SJSA1 (cell line): Measurements from ENCODE around the gene CACNA2D3. TPM values are rescaled to one million over a fixed set of nuclear protein-coding genes. Genes with fewer than 3 reads are reported as not detected.

Experiments
- DNase-seq, 2 experiments: peaks; one replicate each; pipeline ENCODE4 v3.0.0-alpha.2; 2015 to 2020; ENCODE audit warnings: low spot score in 2 of 2, low read depth in 1 of 2
- H3K27ac ChIP-seq: fragments of 250-450 bp; sonication (Bioruptor Pico); 2 replicates; pipeline ENCODE4 v1.5.1; 2020; ENCODE audit warnings: mild to moderate bottlenecking, moderate library complexity
- H3K27me3 ChIP-seq: fragments of 250-450 bp; sonication (Bioruptor Pico); replicated peaks from 2 replicates; pipeline ENCODE4 v1.5.1; 2020; ENCODE audit warnings: mild to moderate bottlenecking, moderate library complexity
- H3K36me3 ChIP-seq: fragments of 250-450 bp; sonication (Bioruptor Pico); 2 replicates; pipeline ENCODE4 v1.5.1; 2020; ENCODE audit warnings: mild to moderate bottlenecking
- H3K4me1 ChIP-seq: fragments of 250-450 bp; sonication (Bioruptor Pico); replicated peaks from 2 replicates; pipeline ENCODE4 v1.6.1; 2021; ENCODE audit warnings: mild to moderate bottlenecking
- H3K4me3 ChIP-seq: fragments of 250-450 bp; sonication (Bioruptor Pico); 2 replicates; pipeline ENCODE4 v1.5.1; 2020; ENCODE audit warnings: mild to moderate bottlenecking
- H3K9me3 ChIP-seq: fragments of 250-450 bp; sonication (Bioruptor Pico); replicated peaks from 2 replicates; pipeline ENCODE4 v1.5.1; 2020; ENCODE audit warnings: mild to moderate bottlenecking
- total RNA-seq: library from RNA; depleted of rRNA; stranded (reverse); fragments of >200 nt; shearing (Covaris generic); gene quantifications from 2 replicates; pipeline ENCODE4 v1.2.3, GENCODE V29; 2014

CACNA2D3 gene
- total RNA-seq, 1 experiment from 2014 or later, result not detected

DNA sequence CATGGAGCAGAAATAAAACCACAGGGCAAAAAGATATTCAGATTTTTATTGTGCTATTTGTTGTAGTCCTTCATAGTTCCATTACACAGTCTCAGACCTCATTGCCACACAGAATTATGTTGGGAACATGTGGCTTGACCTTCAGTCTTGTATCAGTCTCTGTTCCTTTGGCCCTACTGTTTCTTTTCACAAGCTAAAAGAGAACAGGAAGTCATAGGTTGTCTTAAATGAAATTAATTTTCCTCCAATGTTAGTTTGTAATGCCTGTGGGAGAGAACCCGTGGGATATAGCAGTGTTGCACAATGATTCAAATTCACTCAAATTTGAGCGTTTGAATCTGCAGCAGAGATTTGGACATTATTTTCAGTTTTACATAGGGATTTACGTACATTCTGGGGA is 445.6 kb downstream of the CACNA2D3 start:
- DNase-seq, result no peak
- H3K27me3 ChIP-seq, result no peaks in the 10 kb centered on the region

DNA sequence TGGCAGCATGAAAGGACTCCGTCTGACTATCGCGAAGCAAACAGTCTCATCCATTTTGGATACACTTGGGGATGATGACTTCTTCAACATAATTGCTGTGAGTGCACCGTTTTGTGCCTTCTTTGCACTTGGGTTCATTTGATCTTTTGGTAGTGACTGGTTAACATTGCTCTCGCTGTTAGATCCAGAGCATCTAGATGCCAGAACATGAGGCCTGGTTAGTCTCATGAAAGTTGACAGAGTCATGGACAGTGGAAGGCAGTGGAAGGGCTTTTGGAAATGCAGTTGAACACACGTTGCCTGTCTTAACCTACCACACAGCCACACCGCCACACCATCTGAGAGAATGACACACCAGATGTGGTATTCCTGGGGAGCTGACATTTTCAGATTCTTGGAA is 447.7 kb downstream of the CACNA2D3 start:
- Histone ChIP-seq H3K4me1 (no peaks in the 10 kb centered on the region), H3K27me3 (no peaks in the 10 kb centered on the region), H3K27ac (no peak overlapping the region), H3K36me3 (no peaks in the 10 kb centered on the region), H3K4me3 (no peak overlapping the region), H3K9me3 (no peaks in the 10 kb centered on the region)
- no peak for DNase-seq

More for the DNA sequence above, 445.6 kb downstream of the CACNA2D3 start:
- Histone ChIP-seq H3K36me3 (no peaks in the 10 kb centered on the region), H3K9me3 (no peaks in the 10 kb centered on the region), H3K4me1 (no peaks in the 10 kb centered on the region), H3K27ac (no peak overlapping the region), H3K4me3 (no peak overlapping the region)

DNA sequence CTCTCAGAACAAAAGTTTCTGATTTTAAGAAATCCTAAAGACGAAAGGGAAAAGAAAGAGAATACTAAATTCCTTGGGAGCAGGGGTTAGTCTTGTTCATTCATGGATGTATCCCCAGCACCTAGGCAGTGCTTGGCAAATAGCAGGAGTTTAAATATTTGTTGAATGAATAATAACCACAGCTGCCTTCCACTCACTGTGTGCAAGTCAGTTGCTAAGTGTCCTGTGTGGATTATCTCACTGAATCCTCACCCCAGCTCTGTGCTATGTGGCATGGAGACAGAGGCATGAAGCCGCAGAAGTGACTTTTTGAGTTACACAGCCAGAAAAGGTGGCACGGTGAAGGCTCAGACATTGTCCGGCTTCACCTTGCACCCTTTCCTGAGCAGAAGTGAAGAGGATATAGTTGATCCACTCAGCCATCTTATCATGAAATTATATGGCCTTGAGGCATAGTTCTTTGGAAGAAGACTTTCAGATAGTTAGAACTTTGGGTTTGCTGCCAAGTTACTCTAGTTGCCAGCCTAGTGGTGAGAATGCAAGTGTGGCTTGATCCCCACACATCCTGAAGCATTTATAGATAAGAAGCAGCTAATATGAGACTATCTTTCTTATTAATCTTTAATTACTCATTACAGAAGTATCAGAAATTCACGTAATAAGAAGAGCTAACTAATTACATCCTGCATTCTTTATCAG is 450.0 kb downstream of the CACNA2D3 start:
- no peaks in the 10 kb centered on the region for H3K9me3 ChIP-seq
- H3K4me1 ChIP-seq, result no peaks in the 10 kb centered on the region
- H3K4me3 ChIP-seq, result no peak overlapping the region
- H3K36me3 ChIP-seq, result no peaks in the 10 kb centered on the region
- DNase-seq, result no peak
- H3K27me3 ChIP-seq, result no peaks in the 10 kb centered on the region
- no peak overlapping the region for H3K27ac ChIP-seq

DNA sequence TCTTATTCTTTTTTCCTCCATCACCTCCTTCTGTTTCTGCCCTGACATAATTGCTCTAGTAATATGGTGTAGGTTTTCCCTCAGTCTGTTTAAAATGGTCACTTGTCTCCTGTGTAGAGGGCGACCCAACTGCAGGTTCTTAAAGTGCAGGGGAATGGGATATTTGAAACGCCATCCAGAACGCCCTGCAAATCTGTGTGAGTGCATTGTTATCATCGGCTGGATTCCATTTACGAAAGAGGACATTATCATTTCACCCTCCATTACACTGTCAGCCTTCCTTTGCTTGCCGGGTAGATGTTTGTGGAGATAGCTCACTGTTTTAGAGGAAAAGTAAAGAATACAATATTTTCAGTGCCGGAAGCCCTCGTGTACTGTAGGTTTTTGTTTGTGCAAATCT is 451.5 kb downstream of the CACNA2D3 start:
- H3K4me3 ChIP-seq, result no peak overlapping the region
- DNase-seq, result no peak
- H3K9me3 ChIP-seq, result no peaks in the 10 kb centered on the region
- H3K4me1 ChIP-seq, result no peaks in the 10 kb centered on the region
- H3K27ac ChIP-seq, result no peak overlapping the region
- no peaks in the 10 kb centered on the region for H3K36me3 ChIP-seq
- no peaks in the 10 kb centered on the region for H3K27me3 ChIP-seq

DNA sequence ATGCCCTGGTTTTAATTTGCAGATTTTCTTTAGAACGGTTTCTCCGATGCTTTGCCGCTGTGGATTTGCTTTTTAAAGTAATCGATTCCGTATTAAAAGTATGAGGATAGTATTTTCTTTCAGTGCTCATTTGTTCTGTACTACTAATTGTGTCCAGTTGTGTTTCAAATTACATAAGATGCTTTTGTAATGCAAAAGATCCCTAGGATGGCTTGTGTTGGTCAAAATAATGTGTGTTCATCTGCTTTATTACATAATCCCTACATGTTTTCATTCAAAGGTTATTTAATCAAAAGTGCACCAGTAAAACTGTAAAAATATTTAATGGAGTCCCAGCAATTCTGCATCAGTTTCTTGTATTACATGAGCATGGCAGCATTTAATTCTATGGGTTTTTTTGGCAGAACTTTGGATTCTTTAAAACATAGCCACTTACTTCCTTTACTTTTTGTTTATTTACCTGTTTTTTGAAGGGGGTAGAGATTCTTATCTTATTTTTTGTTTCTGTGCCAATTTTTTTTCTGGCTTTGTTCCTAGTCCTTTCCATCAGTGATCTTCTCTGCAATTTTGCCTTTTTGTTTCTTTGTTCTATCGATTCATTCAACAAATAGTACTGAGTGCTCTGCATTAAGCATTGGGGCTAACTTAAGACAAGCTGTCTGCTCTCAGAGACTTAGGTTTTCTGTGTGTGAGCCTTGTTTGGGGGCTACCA is 452.7 kb downstream of the CACNA2D3 start:
- H3K9me3 ChIP-seq, result no peaks in the 10 kb centered on the region
- no peak for DNase-seq
- H3K36me3 ChIP-seq, result no peaks in the 10 kb centered on the region
- H3K4me1 ChIP-seq, result no peaks in the 10 kb centered on the region
- H3K27ac ChIP-seq, result no peak overlapping the region
- no peak overlapping the region for H3K4me3 ChIP-seq
- no peaks in the 10 kb centered on the region for H3K27me3 ChIP-seq

DNA sequence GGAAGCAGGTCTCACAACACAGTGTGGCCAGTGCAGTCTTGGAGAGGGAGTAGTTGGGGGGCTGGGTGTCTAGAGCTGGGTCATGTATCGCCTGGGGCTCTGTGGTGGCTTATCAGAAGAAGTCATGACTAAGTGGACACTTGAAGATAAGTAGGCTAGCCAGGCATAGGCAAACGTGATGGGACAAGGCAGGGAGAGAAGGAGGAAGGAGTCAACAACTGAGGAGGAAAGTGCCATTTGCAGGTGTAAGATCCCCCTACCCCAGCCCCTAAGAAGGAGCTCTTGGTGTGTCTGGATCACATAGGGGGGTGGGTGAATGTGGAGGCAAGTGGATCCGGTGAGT is 453.2 kb downstream of the CACNA2D3 start:
- Histone ChIP-seq H3K4me3 (no peak overlapping the region), H3K4me1 (no peaks in the 10 kb centered on the region), H3K9me3 (no peaks in the 10 kb centered on the region), H3K27me3 (no peaks in the 10 kb centered on the region), H3K27ac (no peak overlapping the region), H3K36me3 (no peaks in the 10 kb centered on the region)
- DNase-seq, result no peak

DNA sequence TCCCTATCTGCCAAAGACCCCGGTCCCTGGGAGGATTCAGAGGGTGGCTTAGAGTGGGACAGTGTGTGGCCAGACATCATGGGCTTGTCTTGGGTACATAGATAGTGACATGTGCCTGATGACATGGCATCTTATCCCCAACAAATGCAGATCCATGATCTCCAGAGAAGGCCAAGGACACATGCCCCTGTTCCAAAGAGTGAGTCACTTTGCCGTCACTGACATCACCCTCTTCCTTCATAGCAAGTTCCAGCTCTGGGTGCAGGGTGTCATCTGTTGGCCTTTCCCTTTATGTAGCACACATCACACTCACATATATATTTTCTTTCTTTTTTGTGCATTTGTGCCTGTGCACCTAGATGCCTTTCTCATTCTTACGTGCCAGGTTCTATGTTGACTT is 455.0 kb downstream of the CACNA2D3 start:
- H3K27me3 ChIP-seq, result no peaks in the 10 kb centered on the region
- no peak for DNase-seq
- H3K4me3 ChIP-seq, result no peak overlapping the region
- no peak overlapping the region for H3K27ac ChIP-seq
- H3K36me3 ChIP-seq, result no peaks in the 10 kb centered on the region
- H3K4me1 ChIP-seq, result no peaks in the 10 kb centered on the region
- H3K9me3 ChIP-seq, result no peaks in the 10 kb centered on the region

DNA sequence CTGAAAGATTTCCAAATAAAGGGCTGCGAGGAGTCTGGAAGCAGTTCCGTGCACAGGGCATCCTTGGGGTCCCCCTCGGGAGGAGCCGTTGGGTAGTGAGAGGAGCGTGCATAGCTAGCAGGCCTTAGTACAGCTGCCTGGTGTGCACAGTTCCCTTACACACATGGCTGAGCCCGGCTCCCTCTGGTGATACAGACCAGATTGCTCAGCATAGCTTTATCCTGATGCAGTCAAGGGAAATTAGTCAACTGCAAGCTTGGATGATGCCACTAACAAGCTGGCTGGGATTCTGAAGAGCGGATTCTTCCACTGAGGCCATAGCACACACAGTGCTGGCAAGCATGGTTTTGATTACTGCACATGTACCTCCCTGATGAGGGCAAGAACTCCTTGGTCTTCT is 456.1 kb downstream of the CACNA2D3 start:
- Histone ChIP-seq H3K27ac (no peak overlapping the region), H3K4me3 (no peak overlapping the region), H3K4me1 (no peaks in the 10 kb centered on the region), H3K36me3 (no peaks in the 10 kb centered on the region), H3K27me3 (no peaks in the 10 kb centered on the region), H3K9me3 (no peaks in the 10 kb centered on the region)
- no peak for DNase-seq

DNA sequence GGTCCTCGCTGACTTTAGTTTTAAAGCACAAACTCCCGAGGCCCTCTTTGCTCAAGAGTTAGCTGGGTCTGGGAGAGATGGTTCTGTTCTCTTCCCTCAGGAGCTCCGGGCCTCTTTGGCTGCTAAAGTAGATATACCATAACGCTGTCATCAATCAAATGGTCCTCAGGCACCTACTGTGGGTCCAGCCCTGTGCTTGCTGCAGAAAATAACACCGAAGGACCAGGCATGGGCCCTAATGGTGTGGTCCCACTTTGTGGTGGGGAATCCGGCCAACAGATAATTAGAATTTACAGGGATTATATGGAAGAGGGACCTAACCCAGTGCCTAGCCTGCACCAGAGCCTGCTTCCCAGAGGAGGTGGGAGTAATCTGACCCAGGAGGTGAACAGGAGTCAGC is 458.1 kb downstream of the CACNA2D3 start:
- DNase-seq, result no peak
- no peaks in the 10 kb centered on the region for H3K27me3 ChIP-seq
- H3K36me3 ChIP-seq, result no peaks in the 10 kb centered on the region
- no peak overlapping the region for H3K4me3 ChIP-seq
- no peaks in the 10 kb centered on the region for H3K4me1 ChIP-seq
- no peak overlapping the region for H3K27ac ChIP-seq
- no peaks in the 10 kb centered on the region for H3K9me3 ChIP-seq

DNA sequence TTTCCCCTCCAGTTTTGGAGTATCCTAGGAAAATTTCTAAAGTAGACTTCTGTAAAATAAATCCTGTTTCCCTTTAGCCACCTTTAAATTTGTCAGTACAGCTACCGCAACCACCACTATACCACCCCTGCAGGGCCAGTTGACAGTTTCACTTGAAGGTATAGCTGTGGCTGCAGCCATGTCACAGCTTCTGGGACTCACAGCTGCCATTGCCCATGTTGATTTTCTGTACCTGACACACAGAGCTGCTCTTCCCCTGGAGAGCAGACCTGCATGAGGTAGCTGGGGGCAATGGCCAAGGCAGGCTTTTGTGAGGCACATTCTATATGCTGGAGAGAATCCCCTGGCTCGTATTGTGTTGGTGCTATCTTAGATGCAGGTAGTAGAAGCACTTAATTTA is 460.1 kb downstream of the CACNA2D3 start:
- no peak overlapping the region for H3K27ac ChIP-seq
- no peaks in the 10 kb centered on the region for H3K9me3 ChIP-seq
- DNase-seq, result no peak

DNA sequence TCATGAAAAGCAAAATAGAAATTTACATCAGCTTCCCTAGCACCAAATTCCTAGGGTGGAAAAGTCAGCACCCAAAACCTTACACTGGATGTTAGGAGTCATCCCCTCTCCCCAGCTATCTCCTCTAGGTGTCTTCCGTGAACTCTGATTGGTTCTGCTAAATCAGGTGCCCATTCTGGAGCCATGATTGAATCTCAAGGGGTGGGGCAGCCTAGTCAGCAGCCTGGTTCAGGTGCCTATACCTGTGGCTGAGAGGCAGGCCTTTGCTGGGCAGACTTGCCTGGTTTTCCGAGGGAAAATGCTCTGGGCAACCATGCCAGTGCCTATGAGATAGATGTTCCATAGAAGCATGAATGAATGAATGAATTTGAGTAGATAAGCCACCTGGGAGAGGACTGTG is 468.8 kb downstream of the CACNA2D3 start:
- Histone ChIP-seq H3K27ac (no peak overlapping the region), H3K36me3 (no peaks in the 10 kb centered on the region), H3K4me3 (no peak overlapping the region), H3K27me3 (no peaks in the 10 kb centered on the region), H3K9me3 (no peaks in the 10 kb centered on the region), H3K4me1 (no peaks in the 10 kb centered on the region)
- DNase-seq, result no peak

More for the DNA sequence above, 460.1 kb downstream of the CACNA2D3 start:
- Histone ChIP-seq H3K36me3 (no peaks in the 10 kb centered on the region), H3K4me3 (no peak overlapping the region), H3K27me3 (no peaks in the 10 kb centered on the region), H3K4me1 (no peaks in the 10 kb centered on the region)

DNA sequence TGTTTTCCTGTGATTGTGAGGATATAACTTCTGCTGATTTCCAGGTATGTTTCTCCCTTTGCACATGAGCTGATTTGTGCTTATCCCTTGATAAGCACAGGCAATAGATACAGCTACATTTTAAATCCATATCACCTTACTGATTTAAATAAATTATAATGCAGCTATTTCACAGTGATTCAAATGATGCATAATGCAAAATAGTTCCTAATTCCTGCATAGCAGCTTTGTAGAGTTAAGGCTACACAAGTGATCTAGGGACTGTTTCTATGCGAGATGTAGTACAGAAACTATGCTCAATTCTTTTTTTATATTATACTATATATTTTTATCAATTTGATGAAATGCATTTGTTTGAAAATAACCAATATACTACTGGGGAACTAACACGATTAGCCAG is 471.3 kb downstream of the CACNA2D3 start:
- Histone ChIP-seq H3K27me3 (no peaks in the 10 kb centered on the region), H3K9me3 (no peaks in the 10 kb centered on the region), H3K4me3 (no peak overlapping the region), H3K4me1 (no peaks in the 10 kb centered on the region), H3K27ac (no peak overlapping the region), H3K36me3 (no peaks in the 10 kb centered on the region)
- DNase-seq, result no peak

DNA sequence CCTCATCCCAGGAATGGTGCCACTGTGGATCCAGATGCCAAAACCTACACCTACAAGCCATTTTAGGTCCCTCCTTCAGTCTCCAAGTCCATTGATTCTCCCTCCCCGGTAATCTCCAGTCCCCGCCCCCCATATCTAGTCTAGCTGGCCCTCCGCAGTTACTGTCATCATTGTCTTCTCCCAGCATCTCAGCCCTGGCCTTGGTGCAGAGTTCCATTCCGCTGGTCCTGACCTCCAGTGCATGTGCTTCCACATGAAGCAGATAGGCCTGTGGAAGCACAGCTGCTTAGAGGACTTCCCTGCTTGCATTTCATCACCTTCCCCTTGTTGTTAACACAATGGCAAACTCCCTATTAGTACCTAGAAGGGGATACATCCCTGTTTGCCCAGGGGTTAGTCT is 473.7 kb downstream of the CACNA2D3 start:
- Histone ChIP-seq H3K4me1 (no peaks in the 10 kb centered on the region), H3K27me3 (no peaks in the 10 kb centered on the region), H3K27ac (no peak overlapping the region), H3K36me3 (no peaks in the 10 kb centered on the region), H3K4me3 (no peak overlapping the region), H3K9me3 (no peaks in the 10 kb centered on the region)
- no peak for DNase-seq

DNA sequence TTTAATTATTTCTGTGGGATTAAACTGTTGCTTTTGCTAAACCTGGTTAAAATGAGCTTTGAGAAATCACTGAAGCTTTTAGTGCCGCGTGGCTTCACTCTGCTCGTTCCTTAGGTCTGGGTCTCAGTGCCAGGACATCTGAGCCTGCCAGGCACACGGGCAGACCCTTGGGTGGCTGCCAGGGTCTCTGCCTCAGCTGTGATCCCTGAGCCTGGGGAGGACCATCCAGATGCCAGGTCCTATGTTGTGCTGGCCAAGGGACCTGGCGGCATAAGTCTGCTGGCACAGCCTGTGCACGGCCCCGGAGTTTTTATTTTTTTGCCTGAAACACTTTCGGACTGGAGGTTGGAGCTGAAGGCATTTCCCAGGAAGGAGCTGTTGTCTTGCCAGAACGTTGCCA is 477.4 kb downstream of the CACNA2D3 start:
- no peak for DNase-seq
- H3K27ac ChIP-seq, result no peak overlapping the region
- H3K9me3 ChIP-seq, result no peaks in the 10 kb centered on the region
- no peaks in the 10 kb centered on the region for H3K36me3 ChIP-seq
- no peak overlapping the region for H3K4me3 ChIP-seq
- H3K4me1 ChIP-seq, result no peaks in the 10 kb centered on the region
- H3K27me3 ChIP-seq, result no peaks in the 10 kb centered on the region
